Trophoblast cell (in vitro differentiated cells and primary cell): ENCODE data around the gene COX7B. TPM values are rescaled to one million over a fixed set of nuclear protein-coding genes. Genes with fewer than 3 reads are reported as not detected.
"Not testable (repeated sequence)": the region's sequence is repeated elsewhere in the genome, so short reads cannot be mapped to it uniquely, and the experiment has no call there.

Experiments
- DNase-seq, 2 donors: peaks; one replicate each; pipeline ENCODE4 v3.0.0-alpha.2; 2016
- H2AFZ ChIP-seq: 2 replicates; pipeline ENCODE4 v1.6.1; 2013; ENCODE audit warnings: low read length, moderate library complexity, mild to moderate bottlenecking; ENCODE audit not compliant: insufficient read depth, poor library complexity
- H2AK5ac ChIP-seq: 2 replicates; pipeline ENCODE4 v1.6.1; 2013; ENCODE audit warnings: mild to moderate bottlenecking, low read length
- H2BK120ac ChIP-seq: 2 replicates; pipeline ENCODE4 v1.6.1; 2013; ENCODE audit warnings: low read length, mild to moderate bottlenecking, moderate library complexity; ENCODE audit not compliant: insufficient read depth, poor library complexity
- H2BK12ac ChIP-seq: 2 replicates; pipeline ENCODE4 v1.6.1; 2013; ENCODE audit warnings: mild to moderate bottlenecking, low read length, moderate library complexity
- H2BK5ac ChIP-seq: 2 replicates; pipeline ENCODE4 v1.6.1; 2013; ENCODE audit warnings: low read length, low read depth, moderate library complexity, mild to moderate bottlenecking; ENCODE audit not compliant: poor library complexity
- H3K14ac ChIP-seq: 2 replicates; pipeline ENCODE4 v1.6.1; 2013; ENCODE audit warnings: mild to moderate bottlenecking, low read length
- H3K18ac ChIP-seq: 2 replicates; pipeline ENCODE4 v1.6.1; 2013; ENCODE audit warnings: mild to moderate bottlenecking, low read length
- H3K23ac ChIP-seq: 2 replicates; pipeline ENCODE4 v1.6.1; 2013; ENCODE audit warnings: low read length
- H3K27ac ChIP-seq: 2 replicates; pipeline ENCODE4 v1.5.1; 2013; ENCODE audit warnings: low read depth, mild to moderate bottlenecking, inconsistent platforms, low read length, moderate library complexity
- H3K27me3 ChIP-seq: 2 replicates; pipeline ENCODE4 v1.6.1; 2013; ENCODE audit warnings: inconsistent platforms, mild to moderate bottlenecking, low read length, moderate library complexity; ENCODE audit not compliant: insufficient read depth
- H3K36me3 ChIP-seq, 2 experiments: 1 replicate in 1 of 2; 2 replicates in 1 of 2; pipeline ENCODE4 v1.6.1; 2013; ENCODE audit warnings: low read length in 2 of 2, mild to moderate bottlenecking in 2 of 2, moderate library complexity in 1 of 2; ENCODE audit not compliant: insufficient read depth in 2 of 2, control insufficient read depth in 1 of 2
- H3K4ac ChIP-seq: 2 replicates; pipeline ENCODE4 v1.6.1; 2013; ENCODE audit warnings: low read depth, mild to moderate bottlenecking, low read length, moderate library complexity
- H3K4me1 ChIP-seq, 2 experiments: 1 replicate in 1 of 2; 2 replicates in 1 of 2; pipeline ENCODE4 v1.6.1; 2013; ENCODE audit warnings: low read length in 2 of 2, mild to moderate bottlenecking in 2 of 2, moderate library complexity in 1 of 2; ENCODE audit not compliant: insufficient read depth in 2 of 2, control insufficient read depth in 1 of 2
- H3K4me2 ChIP-seq: 2 replicates; pipeline ENCODE4 v1.6.1; 2013; ENCODE audit warnings: inconsistent platforms, mild to moderate bottlenecking, low read length, moderate library complexity
- H3K4me3 ChIP-seq: 2 replicates; pipeline ENCODE4 v1.5.1; 2013; ENCODE audit warnings: mild to moderate bottlenecking, low read depth, low read length, inconsistent platforms
- H3K79me1 ChIP-seq: one replicate; pipeline ENCODE4 v1.6.1; 2013; ENCODE audit warnings: low read length
- H3K79me2 ChIP-seq: 2 replicates; pipeline ENCODE4 v1.6.1; 2013; ENCODE audit warnings: low read length, mild to moderate bottlenecking; ENCODE audit not compliant: control insufficient read depth, insufficient read depth, poor library complexity
- H3K9ac ChIP-seq: 2 replicates; pipeline ENCODE4 v1.6.1; 2013; ENCODE audit warnings: mild to moderate bottlenecking, low read length
- H3K9me3 ChIP-seq: 2 replicates; pipeline ENCODE4 v1.6.1; 2013; ENCODE audit warnings: low read depth, mild to moderate bottlenecking, control low read depth, inconsistent platforms, low read length; ENCODE audit not compliant: insufficient read depth
- H4K12ac ChIP-seq: 2 replicates; pipeline ENCODE4 v1.6.1; 2013; ENCODE audit warnings: low read depth, mild to moderate bottlenecking, low read length, moderate library complexity
- H4K8ac ChIP-seq: 2 replicates; pipeline ENCODE4 v1.6.1; 2013; ENCODE audit warnings: low read depth, mild to moderate bottlenecking, low read length, moderate library complexity
- H4K91ac ChIP-seq: one replicate; pipeline ENCODE4 v1.6.1; 2013; ENCODE audit warnings: low read depth, mild to moderate bottlenecking, low read length, moderate library complexity
- WGBS: extraction: QIAGEN DNeasy Blood & Tissue Kit; methylation state at CpG from one replicate; pipeline ENCODE4 v1.1.7; 2013; ENCODE audit warnings: missing lambda C conversion rate; ENCODE audit not compliant: insufficient read length, insufficient coverage; ENCODE audit errors: extremely low coverage; 5-methylcytosine and 5-hydroxymethylcytosine counted together
- polyA plus RNA-seq: library from polyadenylated mRNA; stranded (reverse); fragments of 200-250 nt; gene quantifications from 2 replicates; pipeline ENCODE4 v1.2.3, GENCODE V29; 2013

The COX7B gene, protein sequence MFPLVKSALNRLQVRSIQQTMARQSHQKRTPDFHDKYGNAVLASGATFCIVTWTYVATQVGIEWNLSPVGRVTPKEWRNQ
- polyA plus RNA-seq = 424 and 457 TPM in 2 replicates

DNA sequence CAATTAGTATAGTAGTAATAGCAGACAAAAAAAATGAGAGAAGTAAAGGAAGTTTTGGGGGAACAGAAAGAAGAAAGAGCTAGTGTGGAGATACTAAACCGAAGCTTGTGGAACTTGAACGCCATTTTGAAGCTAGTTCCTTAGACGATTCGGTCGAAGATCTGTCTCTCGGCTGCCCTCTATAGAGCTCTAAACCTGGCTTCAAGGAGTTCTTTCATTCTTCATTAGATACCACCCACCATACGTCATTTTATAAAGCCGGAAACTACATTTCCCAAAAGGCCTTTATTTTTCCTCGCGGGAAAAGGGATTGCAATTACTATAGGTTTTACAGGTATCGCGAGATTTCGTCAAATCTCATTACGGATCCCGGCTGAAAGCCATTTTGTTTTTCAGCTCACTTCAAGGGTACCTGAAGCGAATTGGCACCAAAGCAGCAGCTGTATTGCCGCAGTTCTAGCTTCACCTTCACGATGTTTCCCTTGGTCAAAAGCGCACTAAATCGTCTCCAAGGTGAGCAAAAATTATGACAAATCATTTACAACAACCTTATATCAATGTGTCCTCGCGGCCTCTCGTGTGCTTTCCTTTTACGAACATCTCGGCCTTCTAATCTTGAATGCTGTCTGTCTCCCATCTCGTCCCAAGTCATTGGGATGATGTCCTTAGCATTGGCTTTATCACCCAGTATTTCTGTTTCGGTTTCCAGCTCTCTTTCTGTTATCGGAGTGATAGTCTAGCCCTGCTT lies at the start of gene COX7B:
COX7B (plus strand) TSS at position 388 of the 748 bp plus-strand sequence; CDS start at position 474, 86 bp downstream.
- no CpG with 5 or more reads among the region's 28 CpGs for WGBS
- Histone ChIP-seq H4K12ac (peak within 1 kb of the TSS; percentile 62), H2AFZ (no peak within 1 kb of the TSS), H3K27ac (peak within 1 kb of the TSS; percentile 20), H2BK120ac (peak within 1 kb of the TSS; percentile 17), H4K91ac (peak within 1 kb of the TSS; percentile 37), H2BK5ac (no peak within 1 kb of the TSS), H2BK12ac (no peak within 1 kb of the TSS), H3K23ac (no peak within 1 kb of the TSS), H3K9ac (peak within 1 kb of the TSS; percentile 88), H3K9me3 (no peaks in the 10 kb centered on the region), H3K4me1 (no peaks in the 10 kb centered on the region), H4K8ac (peak within 1 kb of the TSS; percentile 82), H3K4ac (peak within 1 kb of the TSS; percentile 72), H3K27me3 (no peaks in the 10 kb centered on the region), H3K14ac (no peak within 1 kb of the TSS), H3K79me2 (peaks cover 2% of the 10 kb centered on the region), H3K4me3 (peak within 1 kb of the TSS; percentile 77), H3K79me1 (peaks cover 2% of the 10 kb centered on the region), H3K36me3 (peaks cover 0 to 4% of the 10 kb centered on the region in 2 experiments), H2AK5ac (no peak within 1 kb of the TSS), H3K4me2 (peak within 1 kb of the TSS; percentile 63), H3K18ac (no peak within 1 kb of the TSS)
- DNase-seq = peak; percentile 73 to 98

DNA sequence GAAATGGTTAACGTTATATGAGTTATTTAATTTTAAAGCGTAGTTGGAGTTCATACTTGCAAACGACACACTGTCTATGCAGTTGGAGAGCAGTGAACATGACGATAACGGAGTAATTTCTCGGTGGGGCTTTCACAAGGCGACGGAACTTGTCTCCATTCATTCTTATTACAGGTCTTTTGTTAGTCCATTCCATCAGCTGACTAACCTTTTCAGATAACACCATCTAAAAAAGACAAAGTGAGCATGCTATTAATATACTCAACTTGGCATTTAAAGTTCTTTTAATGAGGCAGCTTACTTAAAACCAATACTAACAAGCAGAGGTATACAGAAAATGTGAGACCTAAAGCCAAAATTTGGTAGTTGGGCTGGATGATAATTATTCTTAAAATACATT lies 23.9 kb upstream of the COX7B start:
- no peak for DNase-seq
- WGBS = no CpG with 5 or more reads among the region's 8 CpGs

DNA sequence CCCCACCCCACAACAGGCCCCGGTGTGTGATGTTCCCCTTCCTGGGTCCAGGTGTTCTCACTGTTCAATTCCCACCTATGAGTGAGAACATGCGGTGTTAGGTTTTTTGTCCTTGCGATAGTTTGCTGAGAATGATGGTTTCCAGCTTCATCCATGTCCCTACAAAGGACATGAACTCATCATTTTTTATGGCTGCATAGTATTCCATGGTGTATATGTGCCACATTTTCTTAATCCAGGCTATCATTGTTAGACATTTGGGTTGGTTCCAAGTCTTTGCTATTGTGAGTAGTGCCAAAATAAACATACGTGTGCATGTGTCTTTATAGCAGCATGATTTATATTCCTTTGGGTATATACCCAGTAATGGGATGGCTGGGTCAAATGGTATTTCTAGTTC lies 17.9 kb upstream of the COX7B start:
- H3K18ac ChIP-seq, H3K4me1 ChIP-seq, H3K4ac ChIP-seq, H3K79me2 ChIP-seq, H2BK5ac ChIP-seq, H3K27ac ChIP-seq, DNase-seq, H3K4me3 ChIP-seq, H3K14ac ChIP-seq, H3K36me3 ChIP-seq, H4K91ac ChIP-seq, H3K79me1 ChIP-seq, H2AFZ ChIP-seq, H4K8ac ChIP-seq, H3K9ac ChIP-seq, H4K12ac ChIP-seq, H3K23ac ChIP-seq, H2AK5ac ChIP-seq, H3K27me3 ChIP-seq, H2BK12ac ChIP-seq, H2BK120ac ChIP-seq, H3K4me2 ChIP-seq, H3K9me3 ChIP-seq: not testable (repeated sequence)
- no CpG with 5 or more reads among the region's 4 CpGs for WGBS

More for the DNA sequence above, 23.9 kb upstream of the COX7B start:
- Histone ChIP-seq H2AK5ac (no peak overlapping the region), H3K9me3 (no peaks in the 10 kb centered on the region), H2BK12ac (no peak overlapping the region), H3K14ac (no peak overlapping the region), H3K18ac (no peak overlapping the region), H3K79me1 (no peaks in the 10 kb centered on the region), H3K9ac (no peak overlapping the region), H4K8ac (no peak overlapping the region), H3K4me3 (no peak overlapping the region), H4K91ac (no peak overlapping the region), H3K4me1 (no peaks in the 10 kb centered on the region), H3K4ac (no peak overlapping the region), H3K36me3 (peaks cover 0 to 8% of the 10 kb centered on the region in 2 experiments), H3K27me3 (no peaks in the 10 kb centered on the region), H2AFZ (no peak overlapping the region), H3K79me2 (no peaks in the 10 kb centered on the region), H4K12ac (no peak overlapping the region), H2BK120ac (no peak overlapping the region), H3K23ac (no peak overlapping the region), H3K27ac (no peak overlapping the region), H2BK5ac (no peak overlapping the region), H3K4me2 (no peak overlapping the region)

DNA sequence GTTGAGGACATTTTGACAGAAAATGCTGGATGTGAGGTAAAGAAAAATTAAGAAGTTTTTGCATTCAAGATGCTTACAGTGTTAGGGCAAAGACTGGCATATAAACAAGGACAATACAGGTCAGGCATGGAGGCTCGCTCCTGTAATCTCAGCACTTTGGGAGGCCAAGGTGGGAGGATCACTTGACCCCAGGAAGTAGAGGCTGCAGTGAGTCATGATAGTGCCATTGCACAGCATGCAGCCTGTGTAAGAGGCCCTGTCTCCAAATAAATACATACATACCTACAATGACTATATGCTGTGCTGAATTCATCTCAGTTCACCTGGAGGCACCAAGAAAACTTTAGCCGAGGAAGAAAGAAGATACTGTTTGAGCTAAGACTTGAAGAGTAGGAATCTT lies 6.4 kb upstream of the COX7B start:
- no peak for DNase-seq
- Histone ChIP-seq H2BK5ac (no peak overlapping the region), H3K27ac (no peak overlapping the region), H4K91ac (no peak overlapping the region), H3K9ac (no peak overlapping the region), H3K18ac (no peak overlapping the region), H2BK120ac (no peak overlapping the region), H3K4ac (peak overlapping the region; percentile 55), H3K23ac (no peak overlapping the region), H3K4me2 (no peak overlapping the region), H3K79me2 (peaks cover 2% of the 10 kb centered on the region), H4K12ac (no peak overlapping the region), H3K79me1 (peaks cover 2% of the 10 kb centered on the region), H4K8ac (no peak overlapping the region), H3K36me3 (no peaks in the 10 kb centered on the region), H2AK5ac (no peak overlapping the region), H3K14ac (no peak overlapping the region), H3K9me3 (no peaks in the 10 kb centered on the region), H3K4me1 (no peaks in the 10 kb centered on the region), H3K27me3 (no peaks in the 10 kb centered on the region), H2AFZ (no peak overlapping the region), H2BK12ac (no peak overlapping the region), H3K4me3 (no peak overlapping the region)
- WGBS = no CpG with 5 or more reads among the region's 2 CpGs
